Measurements from ENCODE around the gene RAP1GAP2. TPM values are rescaled to one million over a fixed set of nuclear protein-coding genes. Genes with fewer than 3 reads are reported as not detected.

RAP1GAP2 gene
- total and polyA plus RNA-seq, 2 of the 8 experiments (the other 6 are each of a cell fraction or from before 2014, with no cell fraction given): 24.0 to 63.8 TPM

- Histone ChIP-seq H2BK120ac (replicated peaks; ENCODE audit: low read depth, low read length) (no peak overlapping the region), H4K91ac (replicated peaks; ENCODE audit: insufficient read length, low read length) (no peak overlapping the region), H3K14ac (ENCODE audit: insufficient read length) (no peak overlapping the region), H4K5ac (ENCODE audit: insufficient read length, low read depth, low read length) (no peak overlapping the region), H3K27ac (ENCODE audit: low read depth, low read length) (no peak overlapping the region), H3K23ac (ENCODE audit: insufficient read length) (no peak overlapping the region), H3K4me1 (replicated peaks in 1 of 4; ENCODE audit: control insufficient read depth in 3 of 4, insufficient read depth in 4 of 4, low read length in 3 of 4) (peaks cover 8 to 25% (median 15%) of the 10 kb centered on the region in 4 experiments), H3K9ac (replicated peaks in 1 of 4; ENCODE audit: extremely low read depth in 1 of 4, low read depth in 3 of 4, low read length in 3 of 4) (no peak overlapping the region), H3K4me2 (ENCODE audit: insufficient read depth in 1 of 2, low read depth in 2 of 2, low read length in 2 of 2) (no peak overlapping the region), H2BK5ac (ENCODE audit: low read depth, low read length) (no peak overlapping the region), H2AFZ (ENCODE audit: low read length) (no peak overlapping the region), H2AK5ac (ENCODE audit: low read depth, low read length) (no peak overlapping the region), H3K36me3 (ENCODE audit: control insufficient read depth in 2 of 4, insufficient read depth in 4 of 4, low read length in 3 of 4) (peaks cover 0 to 4% (median 2%) of the 10 kb centered on the region in 4 experiments; a peak in 2 of 8 replicates), H3K27me3 (replicated peaks in 1 of 4; ENCODE audit: control insufficient read depth in 3 of 4, extremely low read depth in 1 of 4, insufficient read depth in 3 of 4, low read length in 3 of 4) (no peaks in the 10 kb centered on the region), H3K79me1 (ENCODE audit: low read depth, low read length) (peaks cover 24% of the 10 kb centered on the region), H2BK12ac (ENCODE audit: low read depth, low read length) (no peak overlapping the region), H2BK15ac (ENCODE audit: low read length) (no peak overlapping the region), H3K56ac (replicated peaks; ENCODE audit: insufficient read length, low read depth, low read length) (no peak overlapping the region), H3K18ac (ENCODE audit: extremely low read depth, low read length) (no peak overlapping the region), H3K4me3 (ENCODE audit: extremely low read depth in 1 of 4, insufficient read depth in 2 of 4, low read depth in 3 of 4, low read length in 4 of 4) (no peak overlapping the region), H4K20me1 (replicated peaks in 1 of 2; ENCODE audit: control insufficient read depth in 1 of 2, insufficient read depth in 2 of 2, low read length in 2 of 2) (peaks cover 9 to 23% of the 10 kb centered on the region in 2 experiments), H3K23me2 (ENCODE audit: low read depth, low read length) (peaks cover 3% of the 10 kb centered on the region; the same call in 1 of the 2 replicates), H3K9me3 (ENCODE audit: insufficient read depth in 2 of 2, low read depth in 1 of 2, low read length in 1 of 2) (no peaks in the 10 kb centered on the region), H3K79me2 (ENCODE audit: control insufficient read depth in 1 of 2, insufficient read depth in 2 of 2, low read length in 2 of 2) (peaks cover 0 to 16% of the 10 kb centered on the region in 2 experiments; a peak in 2 of 4 replicates), H4K8ac (ENCODE audit: extremely low read depth, insufficient read depth, low read length) (no peak overlapping the region), H2BK20ac (ENCODE audit: low read length) (no peak overlapping the region), H3K4ac (replicated peaks; ENCODE audit: insufficient read length, low read depth, low read length) (no peak overlapping the region)
- WGBS, 2 experiments (ENCODE audit: extremely low coverage in 1 of 2, insufficient coverage in 1 of 2, insufficient read length in 1 of 2, insufficient replicate concordance in 2 of 2, low coverage in 1 of 2, low lambda C conversion rate in 2 of 2, missing lambda C conversion rate in 1 of 2): 97% methylated on average over 11 of the region's 11 CpGs; no CpG with 5 or more reads in 1 of the 2 experiments
- FAIRE-seq: no peak
- POLR2A ChIA-PET (ENCODE audit: partially characterized antibody): no interaction called here
- no peak for TF ChIP-seq RNF2 (IDR thresholded peaks at IDR 0.05; ENCODE audit: borderline replicate concordance, low read depth, low read length, missing control alignments, poor library complexity, severe bottlenecking)
- no peak for TF ChIP-seq JUN (IDR thresholded peaks at IDR 0.05; ENCODE audit: low read depth, low read length)
- no peak for DNase-seq (ENCODE audit: low read depth in 1 of 2, low spot score in 2 of 2)
- CTCF ChIA-PET (ENCODE audit: partially characterized antibody): interaction anchor here (0.7 to 18.1 kb wide), 6 partner anchors 11 to 147 kb away, joined by 4 to 233 read pairs (median 8); no protein-coding TSS in a partner anchor
Measured at GRCh38 chr17:2933606-2934005, 137.4 kb downstream of the RAP1GAP2 start.
